ENCODE results near the gene KCTD19. TPM values are rescaled to one million over a fixed set of nuclear protein-coding genes. Genes with fewer than 3 reads are reported as not detected.

KCTD19 gene
- polyA plus RNA-seq, 4 donors, result 0.95 to 2.5 (median 1.6) TPM

DNA sequence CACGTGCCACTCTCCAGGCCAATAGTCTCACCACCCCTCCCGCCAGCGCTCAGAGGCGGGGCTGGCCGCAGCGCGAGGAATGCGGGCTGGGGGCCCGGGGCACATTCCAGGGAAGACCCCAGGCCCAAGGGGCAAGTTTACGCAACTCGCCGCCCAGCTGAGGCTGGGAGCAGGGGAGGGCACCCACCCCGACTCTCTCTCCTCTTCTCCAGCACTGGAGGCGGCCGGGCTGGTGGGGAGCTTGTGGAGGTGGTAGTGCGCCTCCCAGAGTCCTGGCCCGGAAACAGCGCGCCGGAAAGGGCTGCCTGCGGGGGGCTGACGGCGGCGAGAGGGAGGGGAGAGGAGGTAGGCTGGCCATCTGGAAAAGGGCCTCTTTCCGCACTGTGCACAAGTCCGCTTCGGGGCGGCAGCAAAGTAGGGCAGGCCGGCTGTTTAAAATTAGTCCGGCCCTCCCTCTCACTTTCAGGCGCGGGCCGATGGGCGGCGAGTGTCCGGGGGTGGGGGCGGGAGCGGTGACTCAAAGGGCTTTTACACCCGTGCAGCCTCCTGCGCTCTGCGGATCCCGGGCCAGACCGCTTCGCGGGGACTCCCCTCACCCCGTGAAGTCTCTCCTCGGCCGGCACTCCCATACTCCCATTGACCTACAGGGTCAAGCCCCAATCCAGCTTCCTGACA lies 80.3 kb downstream of the KCTD19 start:
- peak in 3 of 4 donors; percentile 62 to 74 (median 74) for DNase-seq (ENCODE audit: low read depth in 4 of 4, low spot score in 2 of 4)

DNA sequence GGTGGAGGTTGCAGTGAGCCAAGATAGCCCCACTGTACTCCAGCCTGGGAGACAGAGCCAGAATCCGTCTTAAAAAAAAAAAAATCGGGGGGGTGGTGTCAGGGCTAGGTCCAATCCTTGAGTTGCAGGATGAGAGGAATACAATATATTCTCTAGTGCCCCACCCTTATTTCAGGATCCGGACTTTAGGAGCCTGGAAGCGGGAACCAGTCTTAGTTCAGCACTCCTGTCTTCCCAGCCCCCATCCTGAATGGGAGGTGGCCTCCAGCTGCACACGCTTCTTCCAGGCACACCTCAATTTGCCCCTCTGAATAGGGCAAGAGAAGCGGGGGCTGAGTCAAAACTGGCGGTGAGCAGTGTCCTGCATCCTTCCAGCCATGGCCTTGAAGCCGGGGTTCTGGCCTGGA lies 80.9 kb downstream of the KCTD19 start:
- no peak for DNase-seq (ENCODE audit: low read depth in 4 of 4, low spot score in 2 of 4)

DNA sequence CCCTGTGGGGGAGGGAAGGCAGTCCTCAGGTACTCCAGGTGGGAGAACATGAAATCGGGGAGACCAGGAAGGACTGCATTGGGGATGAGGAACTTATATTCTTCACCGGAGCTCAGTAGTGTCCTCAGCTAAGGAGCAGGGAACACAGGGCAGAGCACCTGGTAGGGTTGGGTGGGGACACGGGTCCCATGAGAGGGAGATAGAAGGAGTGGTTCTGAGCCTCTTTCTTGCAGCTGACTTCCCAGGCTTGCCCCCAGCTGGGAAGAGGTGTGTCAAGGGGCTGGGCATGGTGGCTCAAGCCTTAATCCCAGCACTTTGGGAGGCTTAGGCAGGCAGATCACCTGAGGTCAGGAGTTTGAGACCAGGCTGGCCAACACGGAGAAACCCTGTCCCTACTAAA lies 81.4 kb downstream of the KCTD19 start:
- DNase-seq (ENCODE audit: low read depth in 4 of 4, low spot score in 2 of 4), result no peak

DNA sequence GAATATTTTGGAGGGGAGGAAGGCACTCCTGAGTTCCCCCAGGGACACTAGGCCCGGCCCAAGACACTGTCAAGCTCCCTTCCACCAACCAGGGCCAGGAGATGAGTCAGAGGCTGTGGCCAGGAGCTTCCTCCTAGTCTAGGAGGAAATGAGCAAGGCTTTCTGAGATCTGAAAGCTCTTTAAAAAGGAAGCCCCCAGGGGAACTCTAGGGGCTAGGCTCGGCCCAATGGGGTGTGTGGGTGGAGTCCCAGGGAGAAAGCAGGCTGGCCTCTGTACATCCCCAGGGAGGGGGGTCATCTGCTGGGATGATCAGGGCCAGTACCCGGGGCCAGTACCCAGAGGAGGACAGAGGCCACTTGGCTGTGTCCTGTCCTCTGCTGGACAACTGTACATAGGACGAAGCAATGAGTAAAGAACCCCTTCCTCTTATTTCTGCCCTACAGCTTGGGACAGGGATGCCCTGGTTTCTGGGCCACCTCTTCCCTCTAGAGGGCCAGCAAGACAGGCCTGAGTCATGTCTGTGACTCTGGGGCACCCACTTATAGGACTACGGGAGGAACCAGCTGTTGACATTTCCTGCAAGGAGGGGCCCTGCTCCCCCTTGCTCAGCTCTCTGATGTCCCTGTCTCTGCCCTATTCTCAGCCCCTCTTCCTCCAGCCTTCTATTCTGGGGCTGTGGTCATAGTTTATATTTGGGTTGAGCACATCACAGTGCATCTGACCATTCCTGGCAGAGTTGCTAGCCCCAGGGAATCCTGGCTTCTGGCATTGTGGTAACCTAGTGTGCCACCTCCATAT lies 82.0 kb downstream of the KCTD19 start:
- DNase-seq (ENCODE audit: low read depth in 4 of 4, low spot score in 2 of 4), result no peak

DNA sequence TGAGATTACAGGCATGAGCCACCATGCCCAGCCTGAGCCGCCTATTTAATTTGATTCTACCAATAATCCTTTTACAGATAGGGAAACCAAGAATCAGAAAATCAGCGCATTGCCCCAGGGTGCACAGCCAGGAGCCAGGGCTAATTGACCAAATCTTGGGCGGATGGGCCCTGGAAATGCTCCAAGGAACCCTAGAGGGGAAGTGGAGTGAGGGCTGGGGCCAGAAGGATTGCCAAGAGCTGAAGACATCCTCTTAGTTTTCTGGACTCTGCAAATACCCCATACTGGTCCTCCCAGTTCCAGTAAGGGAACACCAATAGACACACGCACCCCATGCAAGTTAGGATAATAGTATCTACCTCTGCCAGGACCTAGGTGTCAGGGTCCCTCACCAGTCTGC lies 83.1 kb downstream of the KCTD19 start:
- no peak for DNase-seq (ENCODE audit: low read depth in 4 of 4, low spot score in 2 of 4)

DNA sequence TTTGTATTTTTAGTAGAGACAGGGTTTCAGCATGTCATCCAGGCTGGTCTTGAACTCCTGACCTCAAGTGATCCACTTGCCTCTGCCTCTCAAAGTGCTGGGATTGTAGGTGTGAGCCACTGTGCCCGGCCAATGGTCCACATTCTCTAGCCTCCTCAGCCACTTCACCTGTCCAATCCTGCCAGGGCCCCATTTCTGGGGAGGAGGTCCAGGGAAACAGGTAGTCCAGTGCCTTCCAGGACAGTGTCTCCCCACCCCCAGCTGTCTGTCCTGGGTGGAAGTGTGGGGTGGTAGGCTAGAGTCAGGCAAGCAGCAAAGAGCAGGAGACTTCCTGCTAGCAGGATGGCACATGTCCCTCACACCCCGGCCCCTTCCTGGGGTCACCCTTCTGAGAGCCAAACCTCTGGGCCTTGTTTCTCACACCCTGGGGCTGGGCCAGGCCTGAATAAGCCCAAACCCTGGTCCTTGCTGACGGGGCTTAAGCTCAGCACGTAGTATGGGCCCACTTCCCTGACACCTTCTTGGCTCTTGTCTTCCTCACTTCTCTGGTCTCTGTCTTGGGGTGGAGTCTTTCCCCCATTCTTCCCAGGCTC lies 84.3 kb downstream of the KCTD19 start:
- DNase-seq (ENCODE audit: low read depth in 4 of 4, low spot score in 2 of 4), result no peak

DNA sequence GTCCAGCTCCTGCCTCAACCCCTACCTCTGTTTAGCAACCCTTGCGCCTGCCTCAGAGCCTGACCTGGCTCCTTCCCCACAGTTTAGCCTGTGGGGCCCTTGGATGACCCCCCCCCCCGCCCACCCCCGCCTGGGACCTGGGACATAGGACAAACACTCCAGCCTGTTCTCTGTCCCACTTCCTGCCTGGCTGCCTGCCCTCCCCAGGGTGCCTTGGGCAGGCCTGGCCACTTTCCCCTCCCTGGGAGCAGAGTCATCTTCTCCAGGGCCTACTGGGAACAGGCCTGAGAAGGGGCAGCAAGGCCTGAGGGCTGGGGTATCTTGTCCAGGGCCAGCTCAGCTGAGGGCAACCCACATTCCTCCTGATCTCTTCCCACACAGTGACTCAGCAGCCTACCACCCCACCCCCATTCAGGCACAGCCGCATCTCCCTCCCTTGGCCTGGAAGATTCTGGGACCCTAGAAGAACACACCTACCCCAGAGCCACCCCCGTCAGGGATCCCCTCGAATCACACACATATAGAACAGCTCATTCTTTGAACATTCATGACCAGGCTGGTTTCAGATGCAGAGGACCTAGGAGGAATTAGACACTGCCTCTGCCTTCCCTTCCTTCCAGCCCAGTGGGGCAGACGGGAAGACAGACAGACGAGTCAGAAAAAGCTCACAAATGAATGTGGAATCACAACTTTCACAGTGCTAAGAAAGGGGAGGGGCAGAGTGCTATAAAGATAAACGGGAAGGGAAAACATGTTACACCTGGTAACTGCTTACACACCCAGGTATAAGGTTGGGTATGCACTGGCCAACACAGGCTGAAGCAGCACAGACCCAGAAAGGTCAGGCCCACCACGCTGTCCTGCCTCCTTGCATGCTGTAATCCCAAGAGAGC lies 85.3 kb downstream of the KCTD19 start:
- no peak for DNase-seq (ENCODE audit: low read depth in 4 of 4, low spot score in 2 of 4)

DNA sequence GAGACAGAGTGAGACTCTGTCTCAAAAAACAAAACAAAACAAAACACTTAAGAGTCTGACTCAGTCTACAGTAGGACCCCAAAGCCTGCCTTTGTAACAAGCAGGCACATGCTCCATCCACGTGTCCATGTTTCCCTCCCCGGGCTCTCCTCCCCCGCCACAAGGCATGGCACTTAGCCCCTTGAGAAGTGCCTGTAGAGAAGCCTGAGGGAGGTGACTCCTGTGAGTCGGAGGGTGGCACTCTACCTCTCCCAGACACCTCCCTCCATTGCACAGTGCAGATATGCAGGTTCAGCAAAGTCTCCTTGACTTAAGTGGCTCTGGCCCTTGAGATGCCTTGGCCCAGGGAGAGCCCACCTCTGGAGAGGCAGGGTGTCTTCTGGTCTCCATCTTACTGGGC lies 86.0 kb downstream of the KCTD19 start:
- no peak for DNase-seq (ENCODE audit: low read depth in 4 of 4, low spot score in 2 of 4)

Other genes with a start within 250 kb of the KCTD19 start
- 10 to 100 TPM; 21.0 to 28.5 (median 25.5) TPM for gene PHAF1, start 216.8 kb downstream of the KCTD19 start, polyA plus RNA-seq (ENCODE audit: insufficient read length in 4 of 4)
- gene B3GNT9, start 175.7 kb downstream of the KCTD19 start, polyA plus RNA-seq (ENCODE audit: insufficient read length in 4 of 4), result 10 to 100 TPM in 3 of 4 donors, 1 to 10 TPM in 1; 7.5 to 15.1 (median 10.4) TPM
- 1 to 10 TPM; 4.3 to 7.0 (median 6.1) TPM for gene TRADD, start 166.8 kb downstream of the KCTD19 start, polyA plus RNA-seq (ENCODE audit: insufficient read length in 4 of 4)
- 1 to 10 TPM; 1.3 to 2.8 (median 1.9) TPM for gene FBXL8, start 166.8 kb downstream of the KCTD19 start, polyA plus RNA-seq (ENCODE audit: insufficient read length in 4 of 4)
- 1 to 10 TPM; 1.2 to 3.2 (median 1.6) TPM for gene HSF4, start 162.0 kb downstream of the KCTD19 start, polyA plus RNA-seq (ENCODE audit: insufficient read length in 4 of 4)
- 1 to 10 TPM; 3.6 to 8.3 (median 6.0) TPM for gene NOL3, start 156.2 kb downstream of the KCTD19 start, polyA plus RNA-seq (ENCODE audit: insufficient read length in 4 of 4)
- gene MATCAP1, start 142.8 kb downstream of the KCTD19 start, polyA plus RNA-seq (ENCODE audit: insufficient read length in 4 of 4), result 10 to 100 TPM; 23.9 to 68.7 (median 45.6) TPM
- gene EXOC3L1, start 136.6 kb downstream of the KCTD19 start, polyA plus RNA-seq (ENCODE audit: insufficient read length in 4 of 4), result 1 to 10 TPM; 4.9 to 7.8 (median 6.7) TPM
- 10 to 100 TPM; 53.3 to 79.1 (median 62.8) TPM for gene E2F4, start 134.6 kb downstream of the KCTD19 start, polyA plus RNA-seq (ENCODE audit: insufficient read length in 4 of 4)
- gene ELMO3, start 127.6 kb downstream of the KCTD19 start, polyA plus RNA-seq (ENCODE audit: insufficient read length in 4 of 4), result 1 to 10 TPM; 5.7 to 7.7 (median 6.3) TPM
- gene TMEM208, start 99.6 kb downstream of the KCTD19 start, polyA plus RNA-seq (ENCODE audit: insufficient read length in 4 of 4), result 10 to 100 TPM; 41.0 to 55.0 (median 44.0) TPM
- gene FHOD1, start 79.3 kb downstream of the KCTD19 start, polyA plus RNA-seq (ENCODE audit: insufficient read length in 4 of 4), result 10 to 100 TPM; 28.9 to 52.4 (median 43.5) TPM
- gene SLC9A5, start 77.8 kb downstream of the KCTD19 start, polyA plus RNA-seq (ENCODE audit: insufficient read length in 4 of 4), result 1 to 10 TPM; 2.3 to 5.9 (median 4.5) TPM
- gene PLEKHG4, start 47.2 kb downstream of the KCTD19 start, polyA plus RNA-seq (ENCODE audit: insufficient read length in 4 of 4), result 10 to 100 TPM; 10.4 to 22.6 (median 15.2) TPM
- 10 to 100 TPM in 1 of 4 donors, 1 to 10 TPM in 3; 2.4 to 10.5 (median 4.7) TPM for gene LRRC36, start 74 bp upstream of the KCTD19 start, polyA plus RNA-seq (ENCODE audit: insufficient read length in 4 of 4)
- gene TPPP3, start 66.8 kb upstream of the KCTD19 start, polyA plus RNA-seq (ENCODE audit: insufficient read length in 4 of 4), result 10 to 100 TPM; 52.9 to 79.1 (median 57.8) TPM
- 10 to 100 TPM; 12.6 to 19.0 (median 16.0) TPM for gene ZDHHC1, start 89.7 kb upstream of the KCTD19 start, polyA plus RNA-seq (ENCODE audit: insufficient read length in 4 of 4)
- 10 to 100 TPM; 52.7 to 71.9 (median 58.4) TPM for gene HSD11B2, start 104.4 kb upstream of the KCTD19 start, polyA plus RNA-seq (ENCODE audit: insufficient read length in 4 of 4)
- 10 to 100 TPM; 89.4 to 94.5 (median 92.3) TPM for gene ATP6V0D1, start 154.4 kb upstream of the KCTD19 start, polyA plus RNA-seq (ENCODE audit: insufficient read length in 4 of 4)
- under 1 TPM in 3 of 4 donors, not detected in 1; 0.18 to 0.47 (median 0.39) TPM for gene AGRP, start 156.8 kb upstream of the KCTD19 start, polyA plus RNA-seq (ENCODE audit: insufficient read length in 4 of 4)
- gene RIPOR1, start 202.1 kb upstream of the KCTD19 start, polyA plus RNA-seq (ENCODE audit: insufficient read length in 4 of 4), result 100 to 1,000 TPM in 3 of 4 donors, 10 to 100 TPM in 1; 99.1 to 148 (median 143) TPM
- 10 to 100 TPM; 76.1 to 83.1 (median 78.7) TPM for gene CTCF, start 235.8 kb upstream of the KCTD19 start, polyA plus RNA-seq (ENCODE audit: insufficient read length in 4 of 4)